ENCODE measurements around the gene ACRV1. TPM values are rescaled to one million over a fixed set of nuclear protein-coding genes. Genes with fewer than 3 reads are reported as not detected.

The ACRV1 gene
- total RNA-seq, 1 donor from 2014 or later = not detected

- H3K36me3 Mint-ChIP-seq (ENCODE audit: low read depth, unreplicated experiment) = peaks cover 8% of the 10 kb centered on the region
- no peak for TF ChIP-seq CTCF (IDR thresholded peaks at IDR 0.05; ENCODE audit: unreplicated experiment)
- no peak overlapping the region for H3K27ac Mint-ChIP-seq (ENCODE audit: unreplicated experiment)
- DNase-seq (ENCODE audit: low spot score) = no peak
- no peak overlapping the region for H3K4me3 Mint-ChIP-seq (ENCODE audit: unreplicated experiment)
- peaks cover 2% of the 10 kb centered on the region for H3K27me3 Mint-ChIP-seq (ENCODE audit: unreplicated experiment)
- peaks cover 4% of the 10 kb centered on the region for H3K9me3 Mint-ChIP-seq (ENCODE audit: unreplicated experiment)
- H3K4me1 Mint-ChIP-seq (ENCODE audit: unreplicated experiment) = no peaks in the 10 kb centered on the region
Measured at GRCh38 chr11:125689274-125689859, 8.7 kb upstream of the ACRV1 start.

GRCh38 chr11:125688632-125689031, 8.0 kb upstream of the ACRV1 start:
- peaks cover 4% of the 10 kb centered on the region for H3K9me3 Mint-ChIP-seq (ENCODE audit: unreplicated experiment)
- no peak overlapping the region for H3K4me3 Mint-ChIP-seq (ENCODE audit: unreplicated experiment)
- no peak for TF ChIP-seq CTCF (IDR thresholded peaks at IDR 0.05; ENCODE audit: unreplicated experiment)
- no peak overlapping the region for H3K27ac Mint-ChIP-seq (ENCODE audit: unreplicated experiment)
- no peak for DNase-seq (ENCODE audit: low spot score)
- no peaks in the 10 kb centered on the region for H3K4me1 Mint-ChIP-seq (ENCODE audit: unreplicated experiment)
- peaks cover 2% of the 10 kb centered on the region for H3K27me3 Mint-ChIP-seq (ENCODE audit: unreplicated experiment)
- H3K36me3 Mint-ChIP-seq (ENCODE audit: low read depth, unreplicated experiment) = peaks cover 12% of the 10 kb centered on the region

GRCh38 chr11:125688066-125688465, 7.4 kb upstream of the ACRV1 start:
- Mint-ChIP-seq H3K36me3 (ENCODE audit: low read depth, unreplicated experiment) (peaks cover 16% of the 10 kb centered on the region), H3K27ac (ENCODE audit: unreplicated experiment) (no peak overlapping the region), H3K4me1 (ENCODE audit: unreplicated experiment) (no peaks in the 10 kb centered on the region), H3K9me3 (ENCODE audit: unreplicated experiment) (peaks cover 4% of the 10 kb centered on the region), H3K4me3 (ENCODE audit: unreplicated experiment) (no peak overlapping the region), H3K27me3 (ENCODE audit: unreplicated experiment) (peaks cover 2% of the 10 kb centered on the region)
- DNase-seq (ENCODE audit: low spot score) = no peak
- no peak for TF ChIP-seq CTCF (IDR thresholded peaks at IDR 0.05; ENCODE audit: unreplicated experiment)

- Mint-ChIP-seq H3K36me3 (ENCODE audit: low read depth, unreplicated experiment) (peaks cover 21% of the 10 kb centered on the region), H3K4me3 (ENCODE audit: unreplicated experiment) (no peak overlapping the region), H3K4me1 (ENCODE audit: unreplicated experiment) (peaks cover 5% of the 10 kb centered on the region), H3K27ac (ENCODE audit: unreplicated experiment) (no peak overlapping the region), H3K9me3 (ENCODE audit: unreplicated experiment) (peaks cover 4% of the 10 kb centered on the region), H3K27me3 (ENCODE audit: unreplicated experiment) (no peaks in the 10 kb centered on the region)
- DNase-seq (ENCODE audit: low spot score) = no peak
- no peak for TF ChIP-seq CTCF (IDR thresholded peaks at IDR 0.05; ENCODE audit: unreplicated experiment)
Measured at GRCh38 chr11:125685228-125685627, 4.6 kb upstream of the ACRV1 start.

GRCh38 chr11:125679837-125680236, 810 bp downstream of the ACRV1 start:
- H3K36me3 Mint-ChIP-seq (ENCODE audit: low read depth, unreplicated experiment) = peaks cover 19% of the 10 kb centered on the region

More at GRCh38 chr11:125679837-125680236, 810 bp downstream of the ACRV1 start:
- no peaks in the 10 kb centered on the region for H3K9me3 Mint-ChIP-seq (ENCODE audit: unreplicated experiment)
- no peak overlapping the region for H3K4me3 Mint-ChIP-seq (ENCODE audit: unreplicated experiment)
- TF ChIP-seq CTCF (IDR thresholded peaks at IDR 0.05; ENCODE audit: unreplicated experiment) = no peak
- no peak for DNase-seq (ENCODE audit: low spot score)
- H3K27ac Mint-ChIP-seq (ENCODE audit: unreplicated experiment) = no peak overlapping the region
- peaks cover 5% of the 10 kb centered on the region for H3K4me1 Mint-ChIP-seq (ENCODE audit: unreplicated experiment)
- no peaks in the 10 kb centered on the region for H3K27me3 Mint-ChIP-seq (ENCODE audit: unreplicated experiment)

Measured in endothelial cell (in vitro differentiated cells).